GM23338 (cell line): ENCODE results near the gene TBATA. TPM values are rescaled to one million over a fixed set of nuclear protein-coding genes. Genes with fewer than 3 reads are reported as not detected.

Experiments used
- ATAC-seq: fragments of 200-7000 bp; cut with Tn5 transposase; 3 replicates; pipeline ENCODE4 v1.9.1; 2020
- DNase-seq: peaks from one replicate; pipeline ENCODE4 v3.0.0-alpha.2; 2015; ENCODE audit warnings: low spot score
- H2AFZ ChIP-seq: fragments of 200-600 bp; sonication (generic); 2 replicates; pipeline ENCODE4 v1.8.0; 2016; ENCODE audit warnings: antibody characterized with exemption, mild to moderate bottlenecking, moderate library complexity
- H3F3A ChIP-seq: fragments of 200-600 bp; sonication (generic); replicated peaks from 2 replicates; pipeline ENCODE4 v1.8.0; 2017; ENCODE audit warnings: antibody characterized with exemption, mixed run types, low read depth
- H3K27ac ChIP-seq: fragments of 200-600 bp; sonication (generic); 2 replicates; pipeline ENCODE4 v1.6.1; 2016; ENCODE audit warnings: low read depth
- H3K27me3 ChIP-seq: fragments of 200-600 bp; sonication (generic); 2 replicates; pipeline ENCODE4 v1.8.0; 2016; ENCODE audit warnings: mild to moderate bottlenecking, mixed run types, moderate library complexity; ENCODE audit not compliant: insufficient read depth
- H3K36me3 ChIP-seq: fragments of 200-600 bp; sonication (generic); 2 replicates; pipeline ENCODE4 v1.8.0; 2016; ENCODE audit warnings: mild to moderate bottlenecking; ENCODE audit not compliant: insufficient read depth
- H3K4me1 ChIP-seq: fragments of 200-600 bp; sonication (generic); 2 replicates; pipeline ENCODE4 v1.8.0; 2016; ENCODE audit warnings: mild to moderate bottlenecking, moderate library complexity; ENCODE audit not compliant: insufficient read depth
- H3K4me2 ChIP-seq: fragments of 200-600 bp; sonication (generic); 2 replicates; pipeline ENCODE4 v1.7.1; 2017; ENCODE audit warnings: mixed run types
- H3K4me3 ChIP-seq: fragments of 200-600 bp; sonication (generic); 2 replicates; pipeline ENCODE4 v1.6.1; 2016; ENCODE audit warnings: mixed run types
- H3K79me2 ChIP-seq: fragments of 200-600 bp; sonication (generic); replicated peaks from 2 replicates; pipeline ENCODE4 v1.8.0; 2017; ENCODE audit warnings: mild to moderate bottlenecking; ENCODE audit not compliant: insufficient read depth
- H3K9me2 ChIP-seq: fragments of 200-600 bp; sonication (generic); 2 replicates; pipeline ENCODE4 v1.8.0; 2017; ENCODE audit not compliant: insufficient read depth
- H4K20me1 ChIP-seq: fragments of 200-600 bp; sonication (generic); replicated peaks from 2 replicates; pipeline ENCODE4 v1.8.0; 2017; ENCODE audit warnings: mild to moderate bottlenecking; ENCODE audit not compliant: insufficient read depth
- H3K27ac Mint-ChIP-seq: 2 replicates; pipeline ENCODE4 v1.8.0; 2020; ENCODE audit warnings: inconsistent platforms, mild to moderate bottlenecking, moderate library complexity, mixed read lengths
- H3K27me3 Mint-ChIP-seq: 3 replicates; pipeline ENCODE4 v1.8.0; 2022; ENCODE audit warnings: low read depth, mild to moderate bottlenecking, moderate library complexity, mixed read lengths, inconsistent platforms; ENCODE audit not compliant: insufficient read depth, poor library complexity
- H3K36me3 Mint-ChIP-seq: 3 replicates; pipeline ENCODE4 v1.8.0; 2021; ENCODE audit warnings: low read depth, mild to moderate bottlenecking, inconsistent platforms, moderate library complexity, mixed read lengths
- H3K4me1 Mint-ChIP-seq: 3 replicates; pipeline ENCODE4 v1.8.0; 2020; ENCODE audit warnings: mild to moderate bottlenecking, inconsistent platforms, mixed read lengths
- H3K4me3 Mint-ChIP-seq: 3 replicates; pipeline ENCODE4 v1.8.0; 2021; ENCODE audit warnings: moderate library complexity, mild to moderate bottlenecking, inconsistent platforms, mixed read lengths
- H3K9me3 Mint-ChIP-seq: 3 replicates; pipeline ENCODE4 v1.8.0; 2020; ENCODE audit warnings: moderate library complexity, mild to moderate bottlenecking, inconsistent platforms, mixed read lengths
- CREB1 ChIP-seq: fragments of 250-450 bp; sonication (Bioruptor Pico); IDR thresholded peaks from 2 replicates; pipeline ENCODE4 v1.5.0; 2020; ENCODE audit warnings: low read depth, mild to moderate bottlenecking, moderate library complexity
- EZH2 ChIP-seq: fragments of 200-600 bp; sonication (generic); IDR thresholded peaks from one replicate; pipeline ENCODE4 v1.8.0; 2017; ENCODE audit warnings: antibody characterized with exemption, mild to moderate bottlenecking, low read depth; ENCODE audit not compliant: unreplicated experiment
- EZH2phosphoT487 ChIP-seq: fragments of 200-600 bp; sonication (generic); IDR thresholded peaks from one replicate; pipeline ENCODE4 v1.8.1; 2018; ENCODE audit warnings: antibody characterized with exemption; ENCODE audit not compliant: unreplicated experiment
- JUNB ChIP-seq: IDR thresholded peaks from one replicate; pipeline ENCODE4 v1.6.1; 2016; ENCODE audit warnings: antibody characterized with exemption; ENCODE audit not compliant: unreplicated experiment
- NANOG ChIP-seq: IDR thresholded peaks from 2 replicates; pipeline ENCODE4 v1.6.1; 2016; ENCODE audit warnings: antibody characterized with exemption, borderline replicate concordance
- POLR2AphosphoS5 ChIP-seq: IDR thresholded peaks from 2 replicates; pipeline ENCODE4 v1.6.1; 2016; ENCODE audit warnings: antibody characterized with exemption, low read depth
- STAT1 ChIP-seq: IDR thresholded peaks from one replicate; pipeline ENCODE4 v1.6.1; 2016; ENCODE audit warnings: antibody characterized with exemption; ENCODE audit not compliant: unreplicated experiment
- ZNF331 ChIP-seq: fragments of 250-450 bp; sonication (Bioruptor Pico); IDR thresholded peaks from 2 replicates; pipeline ENCODE4 v1.5.0; 2020; ENCODE audit warnings: low read depth, mild to moderate bottlenecking, moderate library complexity
- polyA plus RNA-seq: library from polyadenylated mRNA; unstranded; fragments of >200 nt; fragmentation: Nextera tagmentation; extraction: Ambion mirVana; gene quantifications from 2 replicates; pipeline ENCODE4 v1.2.1, GENCODE V29; 2016
- total RNA-seq: library from RNA; depleted of rRNA; stranded (reverse); fragments of >200 nt; shearing (Covaris generic); gene quantifications from 2 replicates; pipeline ENCODE4 v1.2.3, GENCODE V29; 2014
- TF ChIP-seq, protein P1 (sequence below), 2 experiments: fragments of 200-600 bp in 1 of 2; sonication (generic) in 1 of 2; conservative IDR thresholded peaks; 2 replicates each; pipeline versions ENCODE4 v1.5.1 to v1.6.1; 2016 to 2017; ENCODE audit warnings: antibody characterized with exemption in 2 of 2, low read depth in 2 of 2, mild to moderate bottlenecking in 2 of 2, moderate library complexity in 1 of 2
- TF ChIP-seq, protein P2 (sequence below): IDR thresholded peaks from one replicate; pipeline ENCODE4 v1.6.1; 2018; ENCODE audit warnings: antibody characterized with exemption; ENCODE audit not compliant: unreplicated experiment
- TF ChIP-seq, protein P3 (sequence below): fragments of 250-450 bp; sonication (Bioruptor Pico); IDR thresholded peaks from 2 replicates; pipeline ENCODE4 v1.5.0; 2020; ENCODE audit warnings: mild to moderate bottlenecking, moderate library complexity
- TF ChIP-seq, protein P4 (sequence below): IDR thresholded peaks from 2 replicates; pipeline ENCODE4 v1.6.1; 2016; ENCODE audit warnings: antibody characterized with exemption

TBATA gene
- total and polyA plus RNA-seq, 2 experiments from 2014 or later: not detected

DNA sequence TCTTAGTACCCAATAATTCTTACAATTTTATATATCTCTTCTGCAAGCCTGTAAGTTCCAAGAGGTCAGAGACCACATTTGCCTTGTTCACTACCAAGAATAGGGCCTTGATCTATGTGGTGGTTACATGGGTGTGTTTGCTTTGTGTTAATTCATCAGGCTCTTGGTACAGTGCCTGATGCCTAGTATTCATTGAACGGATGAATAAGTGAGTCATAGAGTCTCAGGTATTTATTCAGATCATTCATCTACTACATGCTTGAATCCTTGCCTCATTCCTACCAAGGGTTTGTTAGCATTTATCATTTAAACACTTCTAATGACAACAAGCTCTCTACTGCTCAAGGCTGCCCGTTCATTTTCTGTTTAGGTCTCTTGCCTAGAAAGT, 19.2 kb upstream of the TBATA start:
- no peak overlapping the region for H3K27ac Mint-ChIP-seq
- no peaks in the 10 kb centered on the region for H3K36me3 Mint-ChIP-seq
- Histone ChIP-seq H3K27ac (no peak overlapping the region), H3K79me2 (no peaks in the 10 kb centered on the region), H4K20me1 (no peaks in the 10 kb centered on the region), H3K9me2 (peaks cover 20% of the 10 kb centered on the region), H2AFZ (no peak overlapping the region), H3K4me2 (no peak overlapping the region), H3K27me3 (no peaks in the 10 kb centered on the region), H3F3A (no peaks in the 10 kb centered on the region), H3K36me3 (no peaks in the 10 kb centered on the region), H3K4me3 (no peak overlapping the region), H3K4me1 (peaks cover 13% of the 10 kb centered on the region)
- TF ChIP-seq, protein P1, sequence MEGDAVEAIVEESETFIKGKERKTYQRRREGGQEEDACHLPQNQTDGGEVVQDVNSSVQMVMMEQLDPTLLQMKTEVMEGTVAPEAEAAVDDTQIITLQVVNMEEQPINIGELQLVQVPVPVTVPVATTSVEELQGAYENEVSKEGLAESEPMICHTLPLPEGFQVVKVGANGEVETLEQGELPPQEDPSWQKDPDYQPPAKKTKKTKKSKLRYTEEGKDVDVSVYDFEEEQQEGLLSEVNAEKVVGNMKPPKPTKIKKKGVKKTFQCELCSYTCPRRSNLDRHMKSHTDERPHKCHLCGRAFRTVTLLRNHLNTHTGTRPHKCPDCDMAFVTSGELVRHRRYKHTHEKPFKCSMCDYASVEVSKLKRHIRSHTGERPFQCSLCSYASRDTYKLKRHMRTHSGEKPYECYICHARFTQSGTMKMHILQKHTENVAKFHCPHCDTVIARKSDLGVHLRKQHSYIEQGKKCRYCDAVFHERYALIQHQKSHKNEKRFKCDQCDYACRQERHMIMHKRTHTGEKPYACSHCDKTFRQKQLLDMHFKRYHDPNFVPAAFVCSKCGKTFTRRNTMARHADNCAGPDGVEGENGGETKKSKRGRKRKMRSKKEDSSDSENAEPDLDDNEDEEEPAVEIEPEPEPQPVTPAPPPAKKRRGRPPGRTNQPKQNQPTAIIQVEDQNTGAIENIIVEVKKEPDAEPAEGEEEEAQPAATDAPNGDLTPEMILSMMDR (conservative IDR thresholded peaks at IDR 0.05; ENCODE audit: low read depth in 2 of 2): no peak
- no peak for TF ChIP-seq CREB1 (CRISPR knock-in tag)
- TF ChIP-seq, protein P2, sequence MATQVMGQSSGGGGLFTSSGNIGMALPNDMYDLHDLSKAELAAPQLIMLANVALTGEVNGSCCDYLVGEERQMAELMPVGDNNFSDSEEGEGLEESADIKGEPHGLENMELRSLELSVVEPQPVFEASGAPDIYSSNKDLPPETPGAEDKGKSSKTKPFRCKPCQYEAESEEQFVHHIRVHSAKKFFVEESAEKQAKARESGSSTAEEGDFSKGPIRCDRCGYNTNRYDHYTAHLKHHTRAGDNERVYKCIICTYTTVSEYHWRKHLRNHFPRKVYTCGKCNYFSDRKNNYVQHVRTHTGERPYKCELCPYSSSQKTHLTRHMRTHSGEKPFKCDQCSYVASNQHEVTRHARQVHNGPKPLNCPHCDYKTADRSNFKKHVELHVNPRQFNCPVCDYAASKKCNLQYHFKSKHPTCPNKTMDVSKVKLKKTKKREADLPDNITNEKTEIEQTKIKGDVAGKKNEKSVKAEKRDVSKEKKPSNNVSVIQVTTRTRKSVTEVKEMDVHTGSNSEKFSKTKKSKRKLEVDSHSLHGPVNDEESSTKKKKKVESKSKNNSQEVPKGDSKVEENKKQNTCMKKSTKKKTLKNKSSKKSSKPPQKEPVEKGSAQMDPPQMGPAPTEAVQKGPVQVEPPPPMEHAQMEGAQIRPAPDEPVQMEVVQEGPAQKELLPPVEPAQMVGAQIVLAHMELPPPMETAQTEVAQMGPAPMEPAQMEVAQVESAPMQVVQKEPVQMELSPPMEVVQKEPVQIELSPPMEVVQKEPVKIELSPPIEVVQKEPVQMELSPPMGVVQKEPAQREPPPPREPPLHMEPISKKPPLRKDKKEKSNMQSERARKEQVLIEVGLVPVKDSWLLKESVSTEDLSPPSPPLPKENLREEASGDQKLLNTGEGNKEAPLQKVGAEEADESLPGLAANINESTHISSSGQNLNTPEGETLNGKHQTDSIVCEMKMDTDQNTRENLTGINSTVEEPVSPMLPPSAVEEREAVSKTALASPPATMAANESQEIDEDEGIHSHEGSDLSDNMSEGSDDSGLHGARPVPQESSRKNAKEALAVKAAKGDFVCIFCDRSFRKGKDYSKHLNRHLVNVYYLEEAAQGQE: no peak
- TF ChIP-seq, protein P3, sequence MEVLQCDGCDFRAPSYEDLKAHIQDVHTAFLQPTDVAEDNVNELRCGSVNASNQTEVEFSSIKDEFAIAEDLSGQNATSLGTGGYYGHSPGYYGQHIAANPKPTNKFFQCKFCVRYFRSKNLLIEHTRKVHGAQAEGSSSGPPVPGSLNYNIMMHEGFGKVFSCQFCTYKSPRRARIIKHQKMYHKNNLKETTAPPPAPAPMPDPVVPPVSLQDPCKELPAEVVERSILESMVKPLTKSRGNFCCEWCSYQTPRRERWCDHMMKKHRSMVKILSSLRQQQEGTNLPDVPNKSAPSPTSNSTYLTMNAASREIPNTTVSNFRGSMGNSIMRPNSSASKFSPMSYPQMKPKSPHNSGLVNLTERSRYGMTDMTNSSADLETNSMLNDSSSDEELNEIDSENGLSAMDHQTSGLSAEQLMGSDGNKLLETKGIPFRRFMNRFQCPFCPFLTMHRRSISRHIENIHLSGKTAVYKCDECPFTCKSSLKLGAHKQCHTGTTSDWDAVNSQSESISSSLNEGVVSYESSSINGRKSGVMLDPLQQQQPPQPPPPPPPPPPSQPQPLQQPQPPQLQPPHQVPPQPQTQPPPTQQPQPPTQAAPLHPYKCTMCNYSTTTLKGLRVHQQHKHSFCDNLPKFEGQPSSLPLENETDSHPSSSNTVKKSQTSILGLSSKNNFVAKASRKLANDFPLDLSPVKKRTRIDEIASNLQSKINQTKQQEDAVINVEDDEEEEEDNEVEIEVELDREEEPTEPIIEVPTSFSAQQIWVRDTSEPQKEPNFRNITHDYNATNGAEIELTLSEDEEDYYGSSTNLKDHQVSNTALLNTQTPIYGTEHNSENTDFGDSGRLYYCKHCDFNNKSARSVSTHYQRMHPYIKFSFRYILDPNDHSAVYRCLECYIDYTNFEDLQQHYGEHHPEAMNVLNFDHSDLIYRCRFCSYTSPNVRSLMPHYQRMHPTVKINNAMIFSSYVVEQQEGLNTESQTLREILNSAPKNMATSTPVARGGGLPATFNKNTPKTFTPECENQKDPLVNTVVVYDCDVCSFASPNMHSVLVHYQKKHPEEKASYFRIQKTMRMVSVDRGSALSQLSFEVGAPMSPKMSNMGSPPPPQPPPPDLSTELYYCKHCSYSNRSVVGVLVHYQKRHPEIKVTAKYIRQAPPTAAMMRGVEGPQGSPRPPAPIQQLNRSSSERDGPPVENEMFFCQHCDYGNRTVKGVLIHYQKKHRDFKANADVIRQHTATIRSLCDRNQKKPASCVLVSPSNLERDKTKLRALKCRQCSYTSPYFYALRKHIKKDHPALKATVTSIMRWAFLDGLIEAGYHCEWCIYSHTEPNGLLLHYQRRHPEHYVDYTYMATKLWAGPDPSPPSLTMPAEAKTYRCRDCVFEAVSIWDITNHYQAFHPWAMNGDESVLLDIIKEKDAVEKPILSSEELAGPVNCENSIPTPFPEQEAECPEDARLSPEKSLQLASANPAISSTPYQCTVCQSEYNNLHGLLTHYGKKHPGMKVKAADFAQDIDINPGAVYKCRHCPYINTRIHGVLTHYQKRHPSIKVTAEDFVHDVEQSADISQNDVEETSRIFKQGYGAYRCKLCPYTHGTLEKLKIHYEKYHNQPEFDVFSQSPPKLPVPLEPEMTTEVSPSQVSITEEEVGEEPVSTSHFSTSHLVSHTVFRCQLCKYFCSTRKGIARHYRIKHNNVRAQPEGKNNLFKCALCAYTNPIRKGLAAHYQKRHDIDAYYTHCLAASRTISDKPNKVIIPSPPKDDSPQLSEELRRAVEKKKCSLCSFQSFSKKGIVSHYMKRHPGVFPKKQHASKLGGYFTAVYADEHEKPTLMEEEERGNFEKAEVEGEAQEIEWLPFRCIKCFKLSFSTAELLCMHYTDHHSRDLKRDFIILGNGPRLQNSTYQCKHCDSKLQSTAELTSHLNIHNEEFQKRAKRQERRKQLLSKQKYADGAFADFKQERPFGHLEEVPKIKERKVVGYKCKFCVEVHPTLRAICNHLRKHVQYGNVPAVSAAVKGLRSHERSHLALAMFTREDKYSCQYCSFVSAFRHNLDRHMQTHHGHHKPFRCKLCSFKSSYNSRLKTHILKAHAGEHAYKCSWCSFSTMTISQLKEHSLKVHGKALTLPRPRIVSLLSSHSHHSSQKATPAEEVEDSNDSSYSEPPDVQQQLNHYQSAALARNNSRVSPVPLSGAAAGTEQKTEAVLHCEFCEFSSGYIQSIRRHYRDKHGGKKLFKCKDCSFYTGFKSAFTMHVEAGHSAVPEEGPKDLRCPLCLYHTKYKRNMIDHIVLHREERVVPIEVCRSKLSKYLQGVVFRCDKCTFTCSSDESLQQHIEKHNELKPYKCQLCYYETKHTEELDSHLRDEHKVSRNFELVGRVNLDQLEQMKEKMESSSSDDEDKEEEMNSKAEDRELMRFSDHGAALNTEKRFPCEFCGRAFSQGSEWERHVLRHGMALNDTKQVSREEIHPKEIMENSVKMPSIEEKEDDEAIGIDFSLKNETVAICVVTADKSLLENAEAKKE (CRISPR knock-in tag): no peak
- no peak for TF ChIP-seq NANOG
- no peak for TF ChIP-seq ZNF331
- TF ChIP-seq JUNB: no peak
- TF ChIP-seq POLR2AphosphoS5: no peak
- no peak for TF ChIP-seq EZH2phosphoT487
- TF ChIP-seq, protein P4, sequence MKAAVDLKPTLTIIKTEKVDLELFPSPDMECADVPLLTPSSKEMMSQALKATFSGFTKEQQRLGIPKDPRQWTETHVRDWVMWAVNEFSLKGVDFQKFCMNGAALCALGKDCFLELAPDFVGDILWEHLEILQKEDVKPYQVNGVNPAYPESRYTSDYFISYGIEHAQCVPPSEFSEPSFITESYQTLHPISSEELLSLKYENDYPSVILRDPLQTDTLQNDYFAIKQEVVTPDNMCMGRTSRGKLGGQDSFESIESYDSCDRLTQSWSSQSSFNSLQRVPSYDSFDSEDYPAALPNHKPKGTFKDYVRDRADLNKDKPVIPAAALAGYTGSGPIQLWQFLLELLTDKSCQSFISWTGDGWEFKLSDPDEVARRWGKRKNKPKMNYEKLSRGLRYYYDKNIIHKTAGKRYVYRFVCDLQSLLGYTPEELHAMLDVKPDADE: no peak
- no peak for TF ChIP-seq EZH2
- no peak for TF ChIP-seq STAT1
- DNase-seq (no peak), ATAC-seq (no peak)
- no peaks in the 10 kb centered on the region for H3K9me3 Mint-ChIP-seq
- no peak overlapping the region for H3K4me3 Mint-ChIP-seq
- peaks cover 3% of the 10 kb centered on the region for H3K27me3 Mint-ChIP-seq
- peaks cover 15% of the 10 kb centered on the region for H3K4me1 Mint-ChIP-seq
